SIG-M5 treated with dmso at 0.1 percent for 504 hours (cell line): ENCODE data around the gene MASP1.
"Not testable (repeated sequence)": the region's sequence is repeated elsewhere in the genome, so short reads cannot be mapped to it uniquely, and the experiment has no call there.

Experiments used
- DNase-seq: peaks from one replicate; lab custom pipeline; 2025; ENCODE audit not compliant: unreplicated experiment; lab: John Stamatoyannopoulos, UW

The MASP1 gene

DNA sequence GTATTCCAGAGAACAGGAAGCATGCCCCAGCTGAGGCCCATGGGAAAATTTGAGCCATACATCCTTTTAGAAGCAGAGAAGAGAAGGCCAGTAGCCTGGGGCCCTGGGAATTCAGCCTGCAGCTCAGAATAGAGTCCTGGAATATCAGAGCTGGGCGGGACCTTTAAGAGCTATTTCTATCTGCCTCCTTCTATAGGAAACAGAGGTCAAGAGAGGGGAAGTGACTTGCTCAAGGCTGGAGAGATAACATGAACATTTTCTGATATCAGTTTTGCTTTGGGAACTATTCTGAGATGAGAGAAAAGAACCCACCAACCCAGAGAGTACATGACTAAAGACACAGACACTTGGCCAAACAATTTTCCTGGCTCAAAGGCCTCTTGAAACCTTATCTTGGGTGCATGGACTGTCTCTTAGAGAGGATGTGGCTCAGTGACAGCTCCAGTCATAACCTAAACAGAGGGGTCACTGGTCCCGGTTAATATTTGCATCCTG is 26.0 kb downstream of the MASP1 start:
- no peak for DNase-seq

DNA sequence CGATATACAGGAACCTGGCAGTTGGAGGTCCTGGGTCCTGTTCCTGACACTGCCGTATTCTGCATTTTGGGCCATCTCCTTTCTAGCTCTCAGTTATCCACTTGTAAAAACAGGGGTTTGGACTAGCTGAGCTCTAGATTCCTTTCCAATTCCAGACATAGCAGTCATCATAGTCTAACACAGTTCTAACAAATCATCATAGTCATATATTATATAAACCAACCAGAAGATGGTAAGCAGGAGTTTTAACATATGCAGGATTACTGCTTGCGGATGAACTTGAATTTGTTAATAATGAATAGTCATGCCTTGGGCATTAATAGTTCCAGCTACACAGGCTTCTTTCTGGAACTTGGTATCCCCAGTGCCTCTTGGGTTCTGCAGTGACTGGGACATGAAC is 26.6 kb downstream of the MASP1 start:
- no peak for DNase-seq

DNA sequence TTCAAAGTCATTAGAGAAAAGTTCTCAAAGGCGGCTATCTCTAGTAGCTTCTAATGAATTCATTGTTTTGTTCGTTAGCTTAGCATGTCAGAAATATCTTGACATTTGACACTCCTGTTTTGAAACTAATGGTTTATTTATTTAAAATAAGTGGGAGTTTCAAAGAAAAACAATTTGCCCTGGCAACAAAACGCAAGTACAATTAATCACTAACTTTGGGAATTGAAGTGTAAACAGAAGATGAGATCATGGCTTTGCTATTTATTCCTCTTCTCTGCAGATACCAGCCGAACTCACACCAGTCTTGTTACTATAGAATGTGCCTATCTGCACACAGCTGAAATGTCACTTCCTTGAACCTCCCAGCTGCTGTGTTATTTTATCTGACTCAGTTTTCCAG is 27.5 kb downstream of the MASP1 start:
- no peak for DNase-seq

DNA sequence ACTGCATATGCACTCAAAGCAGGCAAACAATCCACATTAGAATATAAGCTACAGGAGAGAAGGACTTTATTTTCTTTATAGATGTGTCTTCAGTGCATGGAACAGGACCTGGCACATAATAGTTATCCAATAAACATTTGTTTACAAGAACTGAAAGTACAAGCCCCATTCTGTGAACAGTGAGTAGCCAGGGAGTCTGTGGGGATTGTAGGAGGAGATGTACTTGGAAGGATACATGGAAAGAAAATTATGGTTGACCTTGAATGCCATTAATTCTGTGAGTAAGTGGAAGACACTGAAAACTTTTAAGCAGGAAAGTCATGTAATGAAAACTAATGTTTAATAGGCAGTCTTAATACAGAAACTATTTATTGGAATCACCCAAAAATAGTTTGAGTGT is 28.3 kb downstream of the MASP1 start:
- no peak for DNase-seq

DNA sequence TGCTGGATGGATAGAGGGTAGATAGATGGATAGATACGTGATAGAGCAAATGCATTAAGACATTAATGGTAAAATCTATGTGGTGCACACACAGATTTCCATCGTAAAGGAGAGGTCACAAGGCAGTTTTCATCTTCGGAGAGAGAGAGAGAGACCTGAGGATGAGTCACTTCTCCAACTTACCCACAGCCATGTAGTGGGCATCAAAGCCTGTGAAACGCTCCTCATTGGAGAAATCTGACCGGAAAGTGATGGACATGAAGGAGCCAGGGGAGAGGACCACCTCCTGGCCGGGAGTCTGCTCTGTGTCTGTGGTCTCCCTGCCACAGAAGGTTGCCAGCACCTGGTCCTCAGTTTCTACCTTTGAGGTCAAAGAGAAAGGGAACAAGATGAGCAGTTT is 29.2 kb downstream of the MASP1 start:
- no peak for DNase-seq

DNA sequence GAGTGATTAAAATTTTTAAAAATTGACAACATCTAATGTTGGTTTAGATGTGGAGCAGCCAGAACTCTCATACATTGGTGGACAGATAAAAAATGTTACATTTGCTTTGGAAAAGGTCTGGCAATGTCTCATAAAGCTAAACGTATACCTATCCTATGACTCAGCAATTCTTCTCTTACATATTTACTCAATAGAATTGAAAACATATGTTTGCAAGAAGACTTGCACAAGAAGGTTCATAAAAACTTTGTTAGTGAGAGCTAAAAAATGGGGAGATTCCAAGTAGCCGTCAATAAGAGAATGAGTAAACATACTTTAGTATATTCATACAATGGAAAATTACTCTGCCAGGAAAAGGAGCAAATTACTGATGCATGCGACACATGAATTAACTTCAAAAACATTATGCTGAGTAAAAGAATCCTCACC is 30.0 kb downstream of the MASP1 start:
- no peak for DNase-seq

DNA sequence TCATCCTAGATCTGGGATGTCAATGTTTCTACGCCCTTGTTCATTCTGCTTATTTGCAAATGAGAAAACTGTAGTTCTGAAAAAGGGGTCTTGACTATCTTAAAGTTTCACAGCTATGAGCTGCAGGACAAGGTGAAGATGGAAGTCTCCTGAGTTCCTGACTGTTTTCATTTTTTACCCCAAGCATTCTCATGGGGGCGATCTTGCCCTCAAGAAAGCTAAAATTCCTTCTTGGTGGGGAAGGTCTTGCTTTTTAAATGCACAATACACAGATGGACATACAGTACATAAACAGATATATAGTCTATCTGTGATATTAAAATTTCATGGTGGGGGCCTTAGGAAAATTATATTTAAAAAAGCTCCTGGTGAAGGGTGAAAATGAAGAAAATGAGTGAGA is 32.4 kb downstream of the MASP1 start:
- no peak for DNase-seq

DNA sequence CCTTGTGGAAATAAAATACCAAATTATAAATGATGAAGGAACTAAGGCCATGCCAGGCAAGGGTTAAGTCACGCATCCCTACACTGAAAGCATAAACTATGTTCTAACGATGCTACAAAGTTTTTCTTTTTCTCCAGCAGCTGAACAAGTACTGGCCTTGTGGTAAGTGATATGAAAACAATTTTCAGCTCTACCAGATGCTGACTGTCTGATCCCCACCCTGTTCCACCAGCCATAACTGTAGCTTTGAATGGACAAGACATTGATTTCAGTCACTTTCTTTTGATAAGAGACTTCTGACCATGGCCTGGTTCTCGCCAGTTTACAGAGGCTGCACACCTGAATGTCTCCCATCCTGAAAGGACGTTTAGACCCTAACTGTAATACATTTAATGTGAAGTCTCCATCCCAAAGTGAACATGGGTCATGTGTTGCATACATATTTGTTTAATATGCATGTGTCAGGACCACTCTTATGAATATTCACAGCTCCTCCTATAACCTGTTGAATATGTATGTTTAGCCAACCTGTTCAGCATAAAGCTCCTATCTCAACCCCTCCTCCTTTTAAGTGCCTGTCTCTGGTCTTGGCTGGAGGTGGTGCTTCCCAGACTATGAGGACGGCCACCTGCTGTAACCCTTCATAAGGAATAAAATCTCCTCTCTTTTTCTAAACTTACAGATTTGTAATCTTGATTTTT is 33.4 kb downstream of the MASP1 start:
- DNase-seq: no peak

DNA sequence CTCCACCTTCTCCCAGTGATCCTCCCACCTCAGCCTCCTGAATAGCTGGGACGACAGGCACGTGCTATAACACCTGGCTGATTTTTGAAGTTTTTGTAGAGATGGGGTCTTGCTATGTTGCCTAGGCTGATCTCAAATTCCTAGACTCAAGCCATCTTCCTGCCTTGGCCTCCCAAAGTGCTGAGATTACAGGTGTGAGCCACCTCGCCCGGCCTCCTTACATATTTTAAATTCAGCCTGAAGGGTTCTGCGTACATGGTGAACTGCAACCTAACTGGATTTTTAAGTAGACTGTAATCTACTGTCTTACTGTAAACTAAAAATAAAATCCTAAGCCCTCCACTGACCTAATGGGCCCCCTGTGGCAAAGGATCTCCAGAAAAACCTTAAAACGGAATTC is 34.1 kb downstream of the MASP1 start:
- DNase-seq: no peak

DNA sequence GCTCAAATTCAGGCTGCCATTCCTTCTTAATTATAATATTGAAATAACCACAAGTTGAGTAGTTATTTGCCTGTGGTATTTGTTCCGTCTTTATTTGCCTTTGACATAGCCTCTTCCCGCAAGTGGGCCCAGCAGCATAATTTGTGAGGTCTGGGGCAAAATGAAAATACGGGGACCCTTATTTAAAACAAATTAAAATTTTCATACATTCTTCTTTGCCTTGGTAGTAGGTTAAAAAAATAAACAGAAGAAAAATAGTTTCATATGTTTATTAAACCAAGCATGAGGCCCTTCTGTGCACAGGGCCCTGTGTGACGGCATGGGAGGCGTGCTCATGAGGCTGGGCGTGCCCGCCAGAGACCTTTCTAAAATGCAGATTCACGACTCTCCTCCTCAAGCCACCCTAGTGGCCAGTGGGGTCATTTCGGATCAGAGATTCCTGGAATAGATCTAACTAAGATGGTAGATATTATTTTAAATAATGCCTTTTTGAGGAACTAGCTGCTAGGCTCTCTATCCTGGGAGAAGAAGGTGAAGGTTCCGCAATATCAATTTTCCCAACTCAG is 35.4 kb downstream of the MASP1 start:
- no peak for DNase-seq

DNA sequence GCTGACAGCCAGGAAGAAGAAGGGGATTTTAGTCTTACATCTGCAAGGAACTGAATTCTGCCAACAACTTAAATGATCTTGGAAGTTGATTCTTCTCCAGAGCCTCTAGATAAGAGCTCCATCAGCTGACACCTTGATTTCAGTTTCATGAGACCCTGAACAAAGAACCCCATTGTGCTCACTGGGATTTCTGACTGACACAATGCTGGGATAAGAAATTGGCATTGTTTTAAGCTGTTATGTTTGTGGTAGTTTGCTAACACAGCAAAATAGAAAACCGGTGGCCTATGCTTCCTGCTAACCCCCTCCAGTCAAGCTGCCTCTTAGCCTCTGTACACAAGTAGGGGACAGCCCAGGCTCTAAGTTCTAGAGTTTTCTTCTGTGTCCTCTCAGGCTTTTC is 36.2 kb downstream of the MASP1 start:
- no peak for DNase-seq

DNA sequence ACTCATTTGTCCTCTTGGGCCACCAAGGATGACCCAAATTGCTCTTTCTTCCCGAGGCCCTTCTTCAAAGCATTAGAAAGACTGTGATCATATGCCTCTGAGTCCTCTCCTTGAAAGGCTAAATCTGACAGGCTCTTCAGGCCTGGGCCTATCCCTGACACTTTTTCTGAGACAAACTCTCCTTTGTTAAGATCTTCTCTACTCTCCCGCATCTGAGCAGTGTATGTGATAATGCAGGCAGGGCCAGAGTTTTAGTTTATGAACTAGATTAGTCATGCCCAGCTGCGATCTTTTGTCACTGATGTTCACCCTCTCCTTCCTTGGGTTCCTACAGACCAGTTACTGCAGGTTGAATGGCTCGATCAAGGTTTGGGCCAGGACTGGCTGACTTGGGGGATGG is 39.2 kb downstream of the MASP1 start:
- DNase-seq: no peak

DNA sequence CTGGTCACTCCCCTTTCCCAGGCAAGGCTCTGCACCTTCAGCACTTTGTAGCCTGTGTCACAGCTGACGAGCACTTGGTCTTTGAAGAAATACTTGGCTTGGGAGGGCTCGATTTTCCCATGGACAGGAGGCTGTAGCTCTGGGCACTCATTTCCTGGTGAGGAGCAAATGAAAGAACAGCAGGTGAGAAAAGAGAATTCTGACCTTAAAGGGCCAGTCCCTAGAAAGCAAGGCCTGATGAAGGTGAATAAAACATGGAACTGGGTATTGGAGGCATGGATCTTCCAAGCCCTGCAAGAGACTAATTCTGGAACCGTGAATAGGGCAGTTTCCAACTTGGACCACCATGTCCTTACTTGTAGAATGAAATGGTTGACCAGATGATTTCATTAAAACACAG is 39.9 kb downstream of the MASP1 start:
- no peak for DNase-seq

DNA sequence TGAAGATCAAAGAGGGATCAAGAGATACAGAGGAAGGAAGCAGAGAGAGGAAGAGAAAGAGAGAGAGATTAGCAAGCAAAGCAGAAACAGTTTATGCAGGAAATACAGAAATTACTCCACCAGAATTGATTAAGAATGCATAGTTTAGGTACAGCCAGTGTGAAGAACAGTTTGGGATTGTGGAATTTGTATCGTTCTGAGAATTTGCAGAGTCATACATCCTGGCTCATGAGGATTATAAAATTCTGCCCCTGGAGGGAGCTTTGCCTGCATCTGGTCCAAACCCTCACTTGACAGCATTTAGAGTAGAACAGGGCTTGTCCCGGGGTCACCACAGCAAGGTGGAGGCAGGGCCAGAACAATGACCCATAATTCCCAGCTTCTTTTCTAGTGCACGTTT is 44.1 kb downstream of the MASP1 start:
- no peak for DNase-seq

DNA sequence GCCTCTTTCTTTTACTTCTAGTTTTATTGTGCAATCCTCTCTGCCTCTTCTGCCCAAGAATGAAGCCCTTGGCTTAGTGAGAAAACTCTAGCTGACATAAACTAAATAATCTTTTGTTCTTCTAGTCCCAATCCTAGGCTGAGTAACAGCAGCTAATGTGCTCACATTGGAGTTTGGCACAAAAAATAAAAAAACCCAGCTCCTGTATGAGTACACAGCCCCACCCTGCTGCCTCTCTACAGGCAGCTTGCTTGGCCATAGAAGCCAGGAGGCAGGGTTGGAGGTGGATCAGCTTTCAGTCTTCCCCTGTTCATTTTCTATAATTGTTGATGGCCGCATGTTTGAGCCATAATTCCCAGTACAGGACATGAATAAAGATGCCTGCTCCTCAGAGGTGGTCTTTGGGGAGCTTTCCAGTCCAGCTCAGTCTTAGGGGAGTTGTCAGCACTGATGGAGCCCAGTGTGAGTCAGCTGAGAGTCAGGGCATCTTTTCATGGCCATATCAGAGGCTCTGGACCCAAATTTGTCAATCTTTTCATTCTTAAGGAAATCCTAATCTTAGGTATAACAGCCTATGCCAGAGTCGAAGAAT is 47.5 kb downstream of the MASP1 start:
- DNase-seq: no peak

DNA sequence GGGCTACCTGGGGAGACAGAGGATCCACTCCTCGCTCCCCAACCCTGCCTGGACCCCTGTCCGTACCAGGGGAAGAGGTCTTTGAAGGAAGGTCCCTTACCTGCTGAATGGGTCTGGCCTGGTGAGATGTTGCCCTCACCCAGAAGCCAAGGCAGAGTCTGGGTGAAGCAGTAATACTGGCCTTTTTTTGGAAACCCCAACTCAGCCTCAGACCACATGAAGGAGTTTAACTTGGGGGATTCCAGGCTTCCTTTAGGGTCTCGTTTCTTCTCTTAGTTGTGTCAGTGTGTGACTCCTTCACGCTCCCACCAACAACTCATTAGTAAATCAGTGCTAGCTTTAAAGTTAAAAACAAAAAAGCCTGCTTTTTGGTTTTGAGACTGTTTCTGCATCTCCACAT is 48.6 kb downstream of the MASP1 start:
- DNase-seq: no peak

DNA sequence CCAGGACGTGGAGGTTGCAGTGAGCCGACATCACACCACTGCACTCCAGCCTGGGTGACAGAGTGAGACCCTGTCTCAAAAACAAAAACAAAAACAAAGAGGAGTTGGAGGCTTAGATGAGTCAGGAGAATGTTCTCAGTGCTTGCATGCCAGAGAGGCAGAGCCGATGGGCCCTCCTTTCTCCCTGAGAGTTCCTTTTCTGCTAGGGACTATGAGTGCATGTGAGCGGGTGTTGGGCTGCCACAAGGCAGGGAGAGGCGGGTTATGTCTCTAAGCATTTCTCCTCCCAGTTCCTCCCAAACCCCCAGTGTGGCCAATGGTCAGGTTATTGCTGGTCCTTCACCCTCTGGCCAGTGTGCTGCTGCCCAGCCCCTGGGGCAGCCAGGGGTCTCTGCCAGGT is 49.1 kb downstream of the MASP1 start:
- DNase-seq: no peak

DNA sequence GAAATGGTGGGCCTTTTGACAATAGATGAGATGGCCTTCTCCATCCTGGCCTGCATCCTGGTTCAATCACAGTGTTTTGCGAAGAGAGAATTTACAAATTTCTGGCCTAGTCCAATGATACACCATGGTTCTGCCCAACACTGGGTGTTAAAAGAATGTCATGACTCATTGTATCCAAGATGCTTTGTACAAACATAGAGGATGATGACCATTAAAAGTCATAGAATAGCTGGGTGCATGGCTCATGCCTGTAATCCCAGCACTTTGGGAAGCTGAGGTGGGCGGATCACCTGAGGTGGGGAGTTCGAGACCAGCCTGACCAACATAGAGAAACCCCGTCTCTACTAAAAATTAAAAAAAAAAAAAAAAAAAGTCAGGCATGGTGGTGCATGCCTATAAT is 52.7 kb downstream of the MASP1 start:
- not testable (repeated sequence) for DNase-seq

DNA sequence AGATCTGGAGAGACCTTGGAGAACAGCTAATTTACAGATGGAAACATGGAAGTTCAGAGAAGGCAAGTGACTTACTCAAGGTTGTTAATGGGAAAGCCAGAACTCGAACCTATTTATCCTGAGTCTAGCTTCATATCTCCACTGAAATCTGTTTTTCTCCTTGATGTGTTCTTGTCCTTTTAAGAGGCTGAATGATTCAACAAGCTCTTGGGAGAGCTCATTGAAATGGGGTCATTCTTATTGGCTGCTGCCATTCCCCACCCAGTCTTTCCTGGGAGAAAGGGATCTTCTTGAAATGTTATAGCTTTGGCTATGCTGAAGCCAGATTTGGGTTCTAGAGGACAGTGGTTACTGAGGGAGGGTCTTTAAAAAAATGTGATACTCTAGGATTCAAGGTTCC is 53.3 kb downstream of the MASP1 start:
- no peak for DNase-seq

DNA sequence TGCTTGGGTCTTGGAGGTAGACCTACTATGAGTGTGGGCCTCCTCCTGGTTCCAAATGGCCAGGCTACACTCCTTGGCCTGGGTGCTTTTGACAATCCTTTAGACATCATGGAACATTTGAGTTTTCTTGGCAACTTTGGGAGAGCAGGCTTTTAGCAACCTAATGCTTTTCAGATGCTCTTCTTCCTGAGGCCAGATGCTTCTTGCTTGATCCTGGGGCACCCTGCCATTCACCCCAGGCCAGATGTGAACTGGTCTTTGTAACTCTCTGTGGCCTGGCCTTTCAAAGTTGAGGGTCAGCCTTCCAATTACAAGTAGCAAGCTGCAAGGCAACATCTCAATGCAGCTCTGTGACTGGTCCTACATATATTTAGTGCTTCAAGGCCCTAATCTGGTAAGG is 53.8 kb downstream of the MASP1 start:
- no peak for DNase-seq

DNA sequence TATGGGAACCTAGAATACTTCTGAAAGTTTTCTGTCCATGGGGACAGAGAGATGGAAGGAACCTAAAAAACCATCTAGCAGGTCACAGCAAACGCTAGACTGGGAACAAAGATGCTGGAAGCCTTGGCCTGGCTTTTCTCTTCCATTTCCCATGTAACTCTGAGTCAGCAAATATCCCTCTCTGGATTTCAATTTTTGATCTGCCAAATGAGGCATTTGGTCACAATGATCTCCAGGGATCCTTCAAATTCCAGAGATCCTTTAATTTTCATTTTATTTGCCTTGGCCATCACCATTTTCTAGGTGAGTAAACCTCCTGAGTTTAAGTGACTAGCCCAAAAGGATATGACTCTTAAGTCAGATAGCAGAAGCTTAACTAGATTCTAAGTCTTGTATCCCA is 54.6 kb downstream of the MASP1 start:
- DNase-seq: no peak

DNA sequence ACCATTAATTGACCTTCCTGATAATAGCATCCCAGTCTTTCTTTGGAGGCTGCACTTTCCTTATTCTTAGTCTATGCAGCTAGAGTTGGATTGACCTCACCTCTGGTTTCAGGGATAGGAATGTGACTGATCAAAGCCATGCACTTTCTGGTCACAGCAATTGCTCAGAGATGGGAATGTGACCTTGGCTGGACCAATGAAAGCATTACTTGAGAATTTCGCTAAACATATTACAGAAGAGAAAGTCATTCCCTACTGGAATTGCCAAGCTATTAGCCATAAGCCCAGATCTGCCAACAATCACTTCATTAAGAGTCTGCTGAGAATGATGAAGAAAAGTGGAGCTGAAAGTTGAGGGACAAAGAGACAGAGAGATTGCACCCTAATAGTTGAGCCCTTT is 61.5 kb downstream of the MASP1 start:
- no peak for DNase-seq

DNA sequence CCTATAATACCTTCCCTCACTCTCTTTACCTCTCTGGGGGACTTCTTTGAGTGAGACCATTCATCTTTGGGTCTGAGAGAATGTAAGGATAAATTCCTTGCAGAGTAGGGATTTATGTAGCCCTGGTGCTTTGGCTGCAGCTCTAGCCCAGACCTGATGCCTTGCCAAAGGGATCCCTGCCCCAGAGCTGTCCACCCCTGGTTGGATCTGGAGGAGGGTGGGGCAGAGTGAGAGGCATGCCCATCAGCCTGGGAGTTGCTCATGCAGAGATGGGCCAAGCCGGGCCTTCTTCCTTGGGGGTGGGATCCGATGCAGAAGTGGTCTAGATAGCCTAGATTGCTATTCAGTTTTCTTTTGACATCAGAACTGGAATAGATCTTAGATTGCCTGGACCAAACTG is 62.8 kb downstream of the MASP1 start:
- no peak for DNase-seq
